Skin of body (tissue), 2 donors: ENCODE data around the gene CDC73. TPM values are rescaled to one million over a fixed set of nuclear protein-coding genes. Genes with fewer than 3 reads are reported as not detected.

Source experiments
- DNase-seq: peaks from one replicate; lab custom pipeline; 2025; lab: John Stamatoyannopoulos, UW
- total RNA-seq: library from RNA; depleted of rRNA; stranded (reverse); fragments of >200 nt; gene quantifications from one replicate; pipeline ENCODE4 v1.2.3, GENCODE V29; 2014

CDC73 gene
- 33.7 TPM for total RNA-seq

- peak; percentile 96 for DNase-seq
These were observed at the start of gene CDC73 for GRCh38 chr1:193121616-193122593. Gene CDC73, plus strand, starts transcription at chr1:193122031. Its CDS starts 170 bp downstream, at chr1:193122201.

DNA sequence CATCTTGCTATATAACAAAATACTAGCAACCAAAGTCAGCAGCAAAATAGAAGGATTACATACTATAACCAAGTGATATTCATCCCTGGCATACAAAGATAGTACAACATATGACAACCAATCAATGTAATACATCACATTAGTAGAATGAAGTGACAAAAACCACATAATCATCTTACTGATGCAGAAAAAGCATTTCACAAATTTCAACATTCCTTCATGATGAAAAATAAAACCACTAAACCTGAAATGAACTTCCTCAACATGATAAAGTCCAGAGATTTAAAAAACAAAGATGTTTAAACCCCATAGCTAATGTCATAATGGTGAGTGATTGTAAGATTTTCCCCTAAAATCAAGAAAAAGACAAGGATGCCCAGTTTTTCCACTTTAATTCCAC lies 43.8 kb upstream of the CDC73 start:
- no peak for DNase-seq

DNA sequence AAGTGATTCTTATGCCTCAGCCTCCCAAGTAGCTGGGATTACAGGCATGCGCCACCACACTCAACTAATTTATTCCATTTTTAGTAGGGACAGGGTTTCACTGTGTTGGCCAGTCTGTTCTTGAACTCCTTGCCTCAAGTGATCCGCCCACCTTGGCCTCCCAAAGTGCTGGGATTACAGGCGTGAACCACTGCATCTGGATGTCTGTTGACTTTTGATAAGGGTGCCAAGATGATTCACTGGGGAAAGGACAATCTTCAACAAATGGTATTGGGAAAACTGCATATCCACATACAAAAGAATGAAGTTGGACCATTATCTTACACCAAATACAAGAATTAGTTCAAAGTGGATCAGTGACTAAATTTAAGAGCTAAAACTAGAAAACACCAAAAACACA lies 42.6 kb upstream of the CDC73 start:
- no peak for DNase-seq

DNA sequence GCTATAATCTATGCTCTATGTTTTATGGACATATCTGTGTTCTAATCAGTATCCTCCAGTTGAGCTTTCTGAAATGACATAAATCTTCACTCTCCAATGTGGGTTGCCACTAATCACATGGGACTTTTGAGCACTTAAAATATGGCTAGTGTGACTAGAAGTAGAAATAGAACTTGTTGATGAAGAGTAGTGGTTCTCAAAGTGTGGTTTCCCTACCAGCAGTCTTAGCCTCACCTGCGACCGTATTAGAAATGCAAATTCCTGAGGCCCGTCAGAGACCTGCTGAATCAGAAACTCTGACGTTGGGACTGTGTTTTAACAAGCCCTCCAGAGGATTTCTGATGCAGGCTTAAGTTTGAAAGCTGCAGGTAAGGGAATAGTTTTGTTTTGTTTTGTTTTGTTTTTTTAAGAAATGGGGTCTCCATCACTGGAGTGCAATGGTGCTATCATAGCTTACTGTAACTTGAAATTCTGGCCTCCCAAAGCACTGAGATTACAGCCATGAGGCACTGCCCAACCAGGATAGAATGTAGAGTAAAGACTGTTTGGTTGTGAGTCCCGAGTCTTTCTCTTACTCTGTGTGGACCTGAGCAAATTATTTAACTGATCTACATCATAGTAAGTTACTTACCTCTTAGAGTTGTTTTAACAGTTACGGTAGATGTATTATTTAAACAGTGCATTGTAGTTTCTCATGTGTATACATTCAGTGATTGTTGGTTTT lies 38.3 kb upstream of the CDC73 start:
- no peak for DNase-seq

DNA sequence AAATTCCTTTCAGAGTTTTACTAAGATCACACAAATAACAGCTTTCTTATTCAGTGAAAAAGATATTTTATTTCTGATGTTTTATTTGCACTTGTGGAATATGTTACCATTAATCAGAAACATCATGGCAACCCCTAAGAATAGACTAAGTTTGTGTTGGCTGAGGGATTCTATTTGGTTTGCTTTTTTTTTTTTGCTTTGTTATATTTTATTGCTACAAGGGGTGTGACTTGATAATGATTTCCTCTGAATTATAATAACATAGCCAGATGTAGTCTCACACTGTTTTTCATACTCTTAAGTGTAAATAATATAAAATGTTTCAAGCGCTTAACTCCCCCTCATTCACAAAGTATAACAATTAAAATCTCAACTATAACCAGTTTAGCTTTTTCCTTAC lies 36.6 kb upstream of the CDC73 start:
- DNase-seq: no peak

DNA sequence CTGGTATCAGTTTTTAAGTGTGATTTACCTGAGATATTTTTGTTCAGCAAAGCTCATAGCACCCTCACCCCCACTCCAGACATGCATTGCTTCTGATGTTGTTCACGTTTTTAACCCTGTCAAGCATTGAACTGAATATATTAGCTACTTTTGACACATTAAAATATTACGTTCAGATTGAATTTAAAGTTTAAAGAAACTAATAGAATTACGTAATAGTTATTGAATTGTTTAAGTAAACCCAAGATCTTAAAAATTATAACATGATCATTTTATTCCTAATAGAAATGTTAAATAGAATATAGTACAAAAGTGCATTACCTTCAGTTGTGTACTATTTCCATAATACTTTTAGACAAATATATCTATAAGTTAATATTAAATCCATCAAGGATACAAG lies 35.5 kb upstream of the CDC73 start:
- no peak for DNase-seq

DNA sequence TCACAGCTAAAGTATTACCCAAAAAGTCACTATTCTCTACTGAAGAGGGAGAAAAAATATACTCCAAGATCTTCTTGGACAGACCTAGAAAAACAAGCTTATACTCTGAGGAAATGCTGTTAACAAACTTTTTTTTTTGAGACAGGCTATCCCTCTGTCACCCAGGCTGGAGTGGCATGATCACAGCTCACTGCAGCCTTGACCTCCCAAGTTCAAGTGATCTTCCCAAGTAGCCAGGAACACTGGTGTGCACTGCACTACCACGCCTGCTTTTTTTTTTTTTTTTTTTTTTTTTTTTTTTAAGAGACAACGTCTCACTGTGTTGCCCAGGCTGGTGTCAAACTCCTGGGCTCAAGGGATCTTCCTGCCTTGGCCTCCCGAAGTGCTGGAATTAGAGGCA lies 33.9 kb upstream of the CDC73 start:
- DNase-seq: no peak

- no peak for DNase-seq
These were observed 31.0 kb upstream of the CDC73 start for GRCh38 chr1:193090865-193091264.

DNA sequence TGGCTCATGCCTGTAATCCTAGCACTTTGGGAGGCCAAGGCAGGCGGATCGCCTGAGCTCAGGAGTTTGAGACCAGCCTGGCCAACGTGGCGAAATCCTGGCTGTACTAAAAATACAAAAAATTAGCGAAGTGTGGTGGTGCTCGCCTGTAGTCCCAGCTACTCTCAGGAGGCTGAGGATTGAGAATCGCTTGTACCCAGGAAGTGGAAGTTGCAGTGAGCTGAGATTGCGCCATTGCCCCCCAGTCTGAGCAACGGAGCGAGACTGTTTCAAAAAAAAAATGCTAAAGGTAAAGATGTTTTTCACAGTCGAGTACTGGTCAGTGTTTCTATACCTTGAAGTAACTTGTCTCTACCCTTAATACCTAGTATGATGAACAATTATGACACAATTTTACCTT lies 27.7 kb upstream of the CDC73 start:
- no peak for DNase-seq

- DNase-seq: no peak
These were observed 19.2 kb upstream of the CDC73 start for GRCh38 chr1:193102662-193103061.

DNA sequence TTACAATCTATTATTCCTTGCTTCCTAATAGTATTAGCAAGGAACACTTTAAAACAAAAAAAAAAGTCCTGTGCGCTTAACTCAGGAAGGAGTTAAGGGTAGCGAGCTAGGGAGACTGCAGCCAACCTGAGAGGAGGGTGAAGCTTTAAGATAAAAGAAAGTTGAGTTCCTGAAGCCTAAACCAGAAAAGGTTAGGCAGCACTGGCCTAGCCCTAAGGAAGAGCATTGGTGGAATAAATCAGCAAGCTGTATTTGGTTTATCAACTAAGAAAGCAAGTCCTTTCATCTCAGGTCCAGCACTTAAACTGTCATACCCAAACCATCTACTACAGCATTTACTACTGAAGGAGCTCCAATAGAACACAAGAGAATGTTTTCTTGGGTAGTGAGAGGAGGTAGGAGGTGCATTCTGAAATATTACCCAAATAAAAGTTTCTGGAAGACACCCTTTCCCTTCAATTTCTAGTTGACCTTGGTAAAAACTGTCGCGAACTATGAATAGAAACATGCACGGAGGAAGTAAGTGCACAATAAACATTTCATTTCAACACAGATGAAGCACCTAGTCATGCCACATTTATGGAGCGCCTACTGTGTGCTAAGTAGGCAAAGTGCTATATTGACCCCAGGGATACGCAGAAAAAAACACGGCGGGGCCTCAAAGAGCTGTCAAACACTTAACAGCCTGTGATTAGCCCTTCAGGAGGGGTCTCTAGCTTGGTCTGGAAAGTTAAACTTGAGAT lies 17.9 kb upstream of the CDC73 start:
- no peak for DNase-seq

GRCh38 chr1:193104502-193104906 lies 17.3 kb upstream of the CDC73 start:
- DNase-seq: peak; percentile 59

DNA sequence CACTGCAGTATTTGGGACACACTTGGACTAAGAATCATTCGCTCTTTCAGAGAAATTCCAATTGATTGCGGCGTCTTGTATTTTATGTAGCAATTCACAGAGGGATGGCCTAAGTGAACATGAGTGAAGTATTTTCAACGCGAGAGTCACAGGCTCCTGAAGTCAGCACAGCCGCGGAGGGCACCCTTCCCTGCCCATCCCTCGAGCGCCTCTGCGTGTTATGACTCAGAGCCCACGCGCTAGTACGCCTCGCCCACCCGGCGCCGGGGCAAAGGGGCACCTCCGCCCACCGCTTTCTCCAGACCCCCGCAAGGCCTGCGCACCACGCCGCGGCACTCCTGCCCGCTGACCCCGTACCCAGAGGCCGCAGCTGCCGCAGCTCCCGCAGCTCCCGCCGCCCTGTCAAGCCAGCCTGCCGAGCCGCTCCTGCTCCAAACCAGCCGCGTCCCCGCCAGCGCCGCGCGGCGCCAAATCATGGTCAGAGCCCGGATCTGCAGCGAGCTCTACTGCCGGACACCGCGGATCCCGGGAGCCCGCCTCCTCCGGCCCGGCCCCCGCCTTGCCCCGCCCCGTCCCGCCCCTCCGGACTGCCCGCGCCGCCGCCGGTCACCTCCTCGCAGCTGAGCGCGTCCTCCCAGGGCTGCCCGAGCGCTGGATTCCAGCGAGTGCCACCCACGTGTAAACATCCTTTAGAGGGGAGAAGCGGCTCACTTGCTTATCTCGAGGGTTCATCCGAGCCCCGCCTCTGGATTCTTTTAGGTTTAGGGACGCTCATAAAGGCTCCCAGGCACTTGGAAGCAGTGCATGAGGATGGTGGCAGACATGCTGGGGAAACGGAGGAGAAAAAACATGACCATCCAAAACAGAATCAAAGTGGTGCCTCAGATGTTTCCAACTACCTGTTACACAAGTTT lies 16.7 kb upstream of the CDC73 start, which contains the start of gene GLRX2:
Gene GLRX2, minus strand, starts transcription at position 508 of the 914 bp plus-strand sequence. Its CDS starts 32 bp downstream, at position 476.
- DNase-seq: peak; percentile 59

DNA sequence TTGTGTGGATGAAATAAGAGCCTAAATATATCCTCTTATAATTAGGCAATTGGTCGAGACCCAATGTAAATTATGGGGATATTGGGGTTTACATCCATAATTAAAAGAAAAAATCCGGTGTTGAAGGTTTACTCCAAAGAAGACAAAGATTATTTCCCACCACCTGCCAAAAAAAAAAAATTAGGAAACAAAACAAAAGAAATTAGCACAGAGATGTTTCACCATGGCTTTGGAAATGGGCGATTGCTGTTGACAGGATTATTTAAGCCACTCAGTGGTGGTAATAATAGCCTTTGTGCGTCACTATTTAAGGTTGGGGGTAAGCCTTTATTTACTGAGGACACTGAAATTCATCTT lies 16.0 kb upstream of the CDC73 start:
- DNase-seq: no peak

DNA sequence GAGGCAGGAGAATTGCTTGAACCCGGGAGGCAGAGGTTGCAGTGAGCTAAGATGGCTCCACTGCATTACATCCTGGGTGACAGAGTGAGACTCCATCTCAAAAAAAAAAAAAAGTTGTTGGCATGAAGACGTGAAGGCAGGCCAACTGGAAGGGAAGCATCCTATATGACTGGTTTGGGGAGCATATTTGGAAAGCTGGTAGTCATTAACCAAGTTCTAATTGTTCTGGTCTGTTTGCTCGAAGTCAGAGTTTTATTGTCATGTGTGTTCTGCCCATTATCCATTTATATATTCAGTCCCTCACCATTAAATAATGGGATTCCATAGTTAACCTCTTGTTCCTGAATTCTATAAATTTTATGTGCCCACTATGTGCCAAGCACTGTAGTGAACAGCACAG lies 13.4 kb upstream of the CDC73 start:
- no peak for DNase-seq

GRCh38 chr1:193109619-193110018 lies 12.2 kb upstream of the CDC73 start:
- DNase-seq: no peak

GRCh38 chr1:193110246-193110645 lies 11.6 kb upstream of the CDC73 start:
- DNase-seq: no peak

DNA sequence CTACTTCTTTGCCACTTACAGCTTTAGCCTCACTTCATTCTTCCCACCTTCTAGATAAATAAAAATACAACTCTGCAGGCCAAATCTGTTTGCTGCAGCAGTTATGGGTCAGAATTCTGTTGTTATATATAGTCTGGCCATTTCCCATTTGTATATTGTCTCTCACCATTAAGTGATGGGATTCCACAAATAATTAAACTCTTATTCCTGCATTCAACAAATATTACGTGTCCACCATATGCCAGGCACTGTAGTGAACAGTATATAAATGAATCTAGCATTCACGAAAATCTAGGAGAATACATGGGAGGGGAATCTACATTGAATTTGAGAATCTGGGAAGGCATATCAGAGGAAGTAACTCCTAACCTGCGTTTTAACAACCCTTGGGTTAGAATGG lies 11.0 kb upstream of the CDC73 start:
- no peak for DNase-seq

DNA sequence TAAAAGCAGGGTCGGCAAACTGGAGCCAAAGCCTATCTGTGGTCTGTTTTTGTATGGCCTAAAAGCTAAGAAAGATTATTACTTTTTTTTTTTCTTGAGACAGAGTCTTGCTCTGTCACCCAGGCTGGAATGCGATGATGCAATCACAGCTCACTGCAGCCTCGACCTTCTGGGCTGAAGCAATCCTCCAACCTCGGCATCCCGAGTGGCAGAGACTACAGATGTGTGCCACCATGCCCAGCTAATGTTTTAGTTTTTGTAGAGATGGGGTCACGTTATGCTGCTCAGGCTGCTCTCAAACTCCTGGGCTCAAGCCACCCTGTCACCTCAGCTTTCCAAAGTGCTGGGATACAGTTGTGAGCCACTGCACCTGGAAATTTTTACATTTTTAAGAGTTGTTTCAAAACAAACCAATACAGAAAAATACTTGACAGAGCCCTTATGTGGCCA lies 10.2 kb upstream of the CDC73 start:
- no peak for DNase-seq

GRCh38 chr1:193113258-193113991 lies 8.4 kb upstream of the CDC73 start:
- DNase-seq: no peak
